ENCODE results near the gene HECW1. TPM values are rescaled to one million over a fixed set of nuclear protein-coding genes. Genes with fewer than 3 reads are reported as not detected.

The HECW1 gene
- total and polyA plus RNA-seq, 2 experiments from 2014 or later: 11.0 to 21.8 TPM

GRCh38 chr7:43325595-43325994, 213.1 kb downstream of the HECW1 start (continued):
- TF ChIP-seq REST (IDR thresholded peaks at IDR 0.05; ENCODE audit: unreplicated experiment): no peak
- no peak for TF ChIP-seq EZH2phosphoT487 (IDR thresholded peaks at IDR 0.05; ENCODE audit: unreplicated experiment)
- TF ChIP-seq STAT1 (IDR thresholded peaks at IDR 0.05; ENCODE audit: unreplicated experiment): no peak
- TF ChIP-seq NANOG (IDR thresholded peaks at IDR 0.05; ENCODE audit: borderline replicate concordance): no peak
- TF ChIP-seq JUNB (IDR thresholded peaks at IDR 0.05; ENCODE audit: unreplicated experiment): no peak
- no peak for TF ChIP-seq ZNF331 (CRISPR knock-in tag; IDR thresholded peaks at IDR 0.05; ENCODE audit: low read depth)

GRCh38 chr7:43328336-43328735, 215.9 kb downstream of the HECW1 start:
- H3K4me2 ChIP-seq: no peak overlapping the region
- no peak overlapping the region for H2AFZ ChIP-seq
- TF ChIP-seq ETS1 (IDR thresholded peaks at IDR 0.05) (no peak), JUNB (IDR thresholded peaks at IDR 0.05; ENCODE audit: unreplicated experiment) (no peak), CREB1 (CRISPR knock-in tag; IDR thresholded peaks at IDR 0.05; ENCODE audit: low read depth) (no peak), POLR2AphosphoS5 (IDR thresholded peaks at IDR 0.05; ENCODE audit: low read depth) (no peak)
- H3K4me1 ChIP-seq (ENCODE audit: insufficient read depth): no peaks in the 10 kb centered on the region
- no peaks in the 10 kb centered on the region for H3K79me2 ChIP-seq (replicated peaks; ENCODE audit: insufficient read depth)
- Mint-ChIP-seq H3K27ac (no peak overlapping the region), H3K4me3 (no peak overlapping the region), H3K9me3 (no peaks in the 10 kb centered on the region), H3K27me3 (ENCODE audit: insufficient read depth, low read depth, poor library complexity) (peaks cover 9% of the 10 kb centered on the region), H3K4me1 (0 out of 3 replicates have a peak, but pooled peaks cover 3% of the 10 kb centered on the region), H3K36me3 (ENCODE audit: low read depth) (no peaks in the 10 kb centered on the region)
- H3K27me3 ChIP-seq (ENCODE audit: insufficient read depth): no peaks in the 10 kb centered on the region
- H3F3A ChIP-seq (replicated peaks; ENCODE audit: low read depth): no peaks in the 10 kb centered on the region
- H3K9me2 ChIP-seq (ENCODE audit: insufficient read depth): peaks cover 7% of the 10 kb centered on the region
- H3K36me3 ChIP-seq (ENCODE audit: insufficient read depth): no peaks in the 10 kb centered on the region
- ATAC-seq (no peak), DNase-seq (ENCODE audit: low spot score) (no peak)
- no peak overlapping the region for H3K4me3 ChIP-seq
- no peaks in the 10 kb centered on the region for H4K20me1 ChIP-seq (replicated peaks; ENCODE audit: insufficient read depth)
- H3K27ac ChIP-seq (ENCODE audit: low read depth): no peak overlapping the region

- no peaks in the 10 kb centered on the region for H3K79me2 ChIP-seq (replicated peaks; ENCODE audit: insufficient read depth)
- Mint-ChIP-seq H3K27me3 (ENCODE audit: insufficient read depth, low read depth, poor library complexity) (peaks cover 9% of the 10 kb centered on the region), H3K36me3 (ENCODE audit: low read depth) (no peaks in the 10 kb centered on the region), H3K4me3 (no peak overlapping the region), H3K9me3 (no peaks in the 10 kb centered on the region), H3K4me1 (peaks cover 5% of the 10 kb centered on the region; the same call in 1 of the 3 replicates), H3K27ac (no peak overlapping the region; the same call in 1 of the 2 replicates)
- H3K9me2 ChIP-seq (ENCODE audit: insufficient read depth): peaks cover 7% of the 10 kb centered on the region
- no peak overlapping the region for H2AFZ ChIP-seq
- ATAC-seq (no peak), DNase-seq (ENCODE audit: low spot score) (no peak)
- no peaks in the 10 kb centered on the region for H3K36me3 ChIP-seq (ENCODE audit: insufficient read depth)
- H3K27me3 ChIP-seq (ENCODE audit: insufficient read depth): no peaks in the 10 kb centered on the region
- H3F3A ChIP-seq (replicated peaks; ENCODE audit: low read depth): no peaks in the 10 kb centered on the region
- H3K27ac ChIP-seq (ENCODE audit: low read depth): no peak overlapping the region
- H3K4me1 ChIP-seq (ENCODE audit: insufficient read depth): no peaks in the 10 kb centered on the region
- no peak overlapping the region for H3K4me2 ChIP-seq
- no peaks in the 10 kb centered on the region for H4K20me1 ChIP-seq (replicated peaks; ENCODE audit: insufficient read depth)
- no peak overlapping the region for H3K4me3 ChIP-seq
- TF ChIP-seq CTCF (conservative IDR thresholded peaks at IDR 0.05; ENCODE audit: low read depth in 2 of 2): no peak
- no peak for TF ChIP-seq ETS1 (IDR thresholded peaks at IDR 0.05)
- no peak for TF ChIP-seq ZNF114 (CRISPR knock-in tag; IDR thresholded peaks at IDR 0.05)
- no peak for TF ChIP-seq EZH2phosphoT487 (IDR thresholded peaks at IDR 0.05; ENCODE audit: unreplicated experiment)
- TF ChIP-seq EZH2 (IDR thresholded peaks at IDR 0.05; ENCODE audit: low read depth, unreplicated experiment): no peak
- no peak for TF ChIP-seq STAT1 (IDR thresholded peaks at IDR 0.05; ENCODE audit: unreplicated experiment)
- no peak for TF ChIP-seq CREB1 (CRISPR knock-in tag; IDR thresholded peaks at IDR 0.05; ENCODE audit: low read depth)
Observed at GRCh38 chr7:43328785-43329380, 216.4 kb downstream of the HECW1 start.
